H1 (cell line): ENCODE data around the gene MASTL. TPM values are rescaled to one million over a fixed set of nuclear protein-coding genes. Genes with fewer than 3 reads are reported as not detected.

Experiments used
- CTBP2 ChIP-seq: IDR thresholded peaks from 2 replicates; pipeline ENCODE4 v1.7.0; 2011; ENCODE audit warnings: borderline replicate concordance, mild to moderate bottlenecking, moderate library complexity, mixed read lengths, low read length; ENCODE audit not compliant: insufficient read depth, insufficient read length
- EGR1 ChIP-seq: IDR thresholded peaks from 2 replicates; pipeline ENCODE4 v1.6.1; 2011; ENCODE audit warnings: low read depth, low read length, borderline replicate concordance
- FOSL1 ChIP-seq: IDR thresholded peaks from 2 replicates; pipeline ENCODE4 v1.6.1; 2011; ENCODE audit warnings: mild to moderate bottlenecking, low read depth, low read length, moderate library complexity; ENCODE audit not compliant: insufficient read depth
- PHF8 ChIP-seq: fragments of 200-600 bp; sonication (generic); conservative IDR thresholded peaks from 2 replicates; pipeline ENCODE4 v1.7.1; 2012; ENCODE audit warnings: low read depth, mild to moderate bottlenecking, inconsistent platforms, low read length, moderate library complexity
- RAD21 ChIP-seq, 2 experiments: IDR thresholded peaks in 1 of 2; conservative IDR thresholded peaks in 1 of 2; 2 replicates each; pipeline ENCODE4 v1.6.1; 2011; ENCODE audit warnings: low read depth in 2 of 2, low read length in 2 of 2, improper control_type of control experiment in 1 of 2, inconsistent platforms in 1 of 2, mild to moderate bottlenecking in 1 of 2, moderate library complexity in 1 of 2
- SAP30 ChIP-seq: fragments of 300-600 bp; sonication (generic); IDR thresholded peaks from 2 replicates; pipeline ENCODE4 v1.7.1; 2012; ENCODE audit warnings: low read length, moderate library complexity, mild to moderate bottlenecking, inconsistent platforms; ENCODE audit not compliant: insufficient read depth, insufficient replicate concordance
- SUZ12 ChIP-seq: fragments of 200-600 bp; sonication (generic); IDR thresholded peaks from 2 replicates; pipeline ENCODE4 v1.6.1; 2012; ENCODE audit warnings: mild to moderate bottlenecking, inconsistent platforms, low read length, moderate library complexity, mixed read lengths
- polyA plus RNA-seq, 7 experiments: library from polyadenylated mRNA; depleted of rRNA in 3 of 7; stranded (reverse) in 5 of 7; unstranded in 2 of 7; fragments of >200 nt in 5 of 7; fragments of 200-250 nt in 2 of 7; gene quantifications; 1 replicate in 5 of 7; 2 replicates in 1 of 7; 4 replicates in 1 of 7; pipeline versions ENCODE4 v1.2.1 to v1.2.3, GENCODE V29; 2011 to 2013; ENCODE audit warnings: missing spikeins in 2 of 7, mixed read lengths in 2 of 7
- total RNA-seq: library from RNA; stranded (reverse); fragmentation: NEBNext Ultra II Directional; extraction: Animal tissue kit (Norgen Biotek cat#: 25700); gene quantifications from 2 replicates; pipeline ENCODE4 v1.2.1, GENCODE V29; 2021
- TF ChIP-seq, protein P1 (sequence below): IDR thresholded peaks from 2 replicates; pipeline ENCODE4 v1.6.1; 2011; ENCODE audit warnings: low read length, improper control_type of control experiment

MASTL gene
- total and polyA plus RNA-seq, 2 of the 8 experiments (the other 6 are each of a cell fraction or from before 2014, with no cell fraction given), result 14.9 to 42.5 TPM

DNA sequence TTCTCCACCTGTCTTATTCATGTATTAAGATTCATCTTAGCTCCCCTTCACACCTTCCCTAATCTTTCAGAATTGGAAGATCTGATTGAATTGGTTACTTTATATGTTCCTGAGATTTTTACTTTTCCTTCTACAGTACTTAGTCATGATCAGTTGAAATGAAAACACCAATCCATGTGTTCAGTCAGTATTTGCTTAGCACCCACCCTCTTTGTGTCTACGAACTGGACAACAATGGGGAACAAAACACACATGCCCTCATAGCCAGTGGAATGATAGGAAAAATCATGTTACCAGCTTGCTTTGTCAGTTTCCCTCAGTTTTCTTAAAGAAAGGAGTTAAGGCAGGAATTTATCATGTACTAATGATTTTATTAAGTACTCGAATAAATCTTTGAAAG is 2.0 kb downstream of the MASTL start (continued):
- TF ChIP-seq SAP30, result no peak
- no peak for TF ChIP-seq CTBP2
- TF ChIP-seq, protein P1, sequence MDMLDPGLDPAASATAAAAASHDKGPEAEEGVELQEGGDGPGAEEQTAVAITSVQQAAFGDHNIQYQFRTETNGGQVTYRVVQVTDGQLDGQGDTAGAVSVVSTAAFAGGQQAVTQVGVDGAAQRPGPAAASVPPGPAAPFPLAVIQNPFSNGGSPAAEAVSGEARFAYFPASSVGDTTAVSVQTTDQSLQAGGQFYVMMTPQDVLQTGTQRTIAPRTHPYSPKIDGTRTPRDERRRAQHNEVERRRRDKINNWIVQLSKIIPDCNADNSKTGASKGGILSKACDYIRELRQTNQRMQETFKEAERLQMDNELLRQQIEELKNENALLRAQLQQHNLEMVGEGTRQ, result no peak
- TF ChIP-seq RAD21 (IDR thresholded peaks at IDR 0.05 in 1 of 2, conservative IDR thresholded peaks at IDR 0.05 in 1 of 2; ENCODE audit: low read depth in 2 of 2, low read length in 2 of 2), result no peak
- TF ChIP-seq SUZ12, result no peak
- TF ChIP-seq EGR1, result no peak
- no peak for TF ChIP-seq FOSL1
- TF ChIP-seq PHF8, result no peak
